CD14-positive monocyte (primary cell): ENCODE measurements around the gene CCT4. TPM values are rescaled to one million over a fixed set of nuclear protein-coding genes. Genes with fewer than 3 reads are reported as not detected.

ENCODE experiments used
- DNase-seq, 3 donors: peaks; one replicate each; pipeline ENCODE4 v3.0.0-alpha.2; 2011 to 2022
- H2AFZ ChIP-seq: 2 replicates; pipeline ENCODE4 v1.6.0; 2012; ENCODE audit warnings: mild to moderate bottlenecking, low read depth, low read length, inconsistent platforms; ENCODE audit not compliant: insufficient read depth, poor library complexity, severe bottlenecking
- H3K27ac ChIP-seq, 2 donors: 1 replicate in 1 of 2; 2 replicates in 1 of 2; pipeline ENCODE4 v1.5.1; 2012 to 2013; ENCODE audit warnings: low read length in 2 of 2, control low read depth in 1 of 2, inconsistent platforms in 1 of 2, low read depth in 1 of 2, mild to moderate bottlenecking in 1 of 2
- H3K27me3 ChIP-seq, 2 donors: one replicate each; pipeline versions ENCODE4 v1.6.0 to v1.6.1; 2011 to 2013; ENCODE audit warnings: low read length in 2 of 2; ENCODE audit not compliant: control insufficient read depth in 2 of 2, insufficient read depth in 2 of 2
- H3K36me3 ChIP-seq, 2 donors: replicated peaks in 1 of 2; 1 replicate in 1 of 2; 2 replicates in 1 of 2; pipeline versions ENCODE4 v1.5.1 to v1.6.1; 2012 to 2013; ENCODE audit warnings: low read length in 2 of 2, control low read depth in 1 of 2, inconsistent platforms in 1 of 2, mild to moderate bottlenecking in 1 of 2; ENCODE audit not compliant: insufficient read depth in 2 of 2, control insufficient read depth in 1 of 2
- H3K4me1 ChIP-seq, 2 donors: 1 replicate in 1 of 2; 2 replicates in 1 of 2; pipeline versions ENCODE4 v1.5.1 to v1.6.1; 2012 to 2013; ENCODE audit warnings: low read length in 2 of 2, control low read depth in 1 of 2, inconsistent platforms in 1 of 2, mild to moderate bottlenecking in 1 of 2, moderate library complexity in 1 of 2; ENCODE audit not compliant: insufficient read depth in 2 of 2, control insufficient read depth in 1 of 2
- H3K4me2 ChIP-seq: replicated peaks from 2 replicates; pipeline ENCODE3; 2012; ENCODE audit warnings: low read length, moderate library complexity, mild to moderate bottlenecking; ENCODE audit not compliant: poor library complexity, severe bottlenecking; ENCODE audit errors: extremely low read depth
- H3K4me3 ChIP-seq, 3 experiments: fragments of 200-600 bp in 1 of 3; sonication (generic) in 1 of 3; replicated peaks in 1 of 3; 1 replicate in 2 of 3; 2 replicates in 1 of 3; pipeline ENCODE4 v1.5.1; 2011 to 2013; ENCODE audit warnings: low read length in 3 of 3, mild to moderate bottlenecking in 3 of 3, control low read depth in 2 of 3, low read depth in 2 of 3, inconsistent platforms in 1 of 3, moderate library complexity in 1 of 3
- H3K79me2 ChIP-seq: 2 replicates; pipeline ENCODE4 v1.6.0; 2012; ENCODE audit warnings: mild to moderate bottlenecking, control low read depth, inconsistent platforms, low read length, moderate library complexity; ENCODE audit not compliant: insufficient read depth
- H3K9ac ChIP-seq: 2 replicates; pipeline ENCODE4 v1.6.0; 2017; ENCODE audit warnings: low read length, mild to moderate bottlenecking; ENCODE audit not compliant: insufficient read depth, poor library complexity, severe bottlenecking
- H3K9me3 ChIP-seq, 2 donors: replicated peaks in 1 of 2; 1 replicate in 1 of 2; 2 replicates in 1 of 2; pipeline versions ENCODE4 v1.5.1 to v1.6.1; 2012 to 2013; ENCODE audit warnings: low read length in 2 of 2, control low read depth in 1 of 2; ENCODE audit not compliant: control insufficient read depth in 1 of 2, insufficient read depth in 1 of 2
- H4K20me1 ChIP-seq: 2 replicates; pipeline ENCODE4 v1.6.0; 2012; ENCODE audit warnings: mild to moderate bottlenecking, low read length, control low read depth, moderate library complexity; ENCODE audit not compliant: insufficient read depth
- H3K27ac Mint-ChIP-seq, 7 donors: one replicate each; pipeline ENCODE4 v1.8.0; 2020; ENCODE audit warnings: mild to moderate bottlenecking in 7 of 7, mixed read lengths in 7 of 7, moderate library complexity in 6 of 7, inconsistent platforms in 2 of 7
- H3K27me3 Mint-ChIP-seq, 3 donors: one replicate each; pipeline ENCODE4 v1.8.0; 2021 to 2022; ENCODE audit warnings: low read depth in 3 of 3, mild to moderate bottlenecking in 3 of 3, mixed read lengths in 3 of 3, moderate library complexity in 3 of 3, inconsistent platforms in 1 of 3
- H3K36me3 Mint-ChIP-seq, 2 donors: one replicate each; pipeline ENCODE4 v1.8.0; 2020; ENCODE audit warnings: mixed read lengths in 2 of 2, inconsistent platforms in 1 of 2, mild to moderate bottlenecking in 1 of 2
- H3K4me1 Mint-ChIP-seq: one replicate; pipeline ENCODE4 v1.8.0; 2020; ENCODE audit warnings: mild to moderate bottlenecking, mixed read lengths
- H3K4me3 Mint-ChIP-seq, 2 donors: one replicate each; pipeline ENCODE4 v1.8.0; 2020; ENCODE audit warnings: mild to moderate bottlenecking in 2 of 2, mixed read lengths in 2 of 2, moderate library complexity in 1 of 2
- H3K9me3 Mint-ChIP-seq, 7 donors: one replicate each; pipeline ENCODE4 v1.8.0; 2020 to 2022; ENCODE audit warnings: mixed read lengths in 7 of 7, mild to moderate bottlenecking in 6 of 7, moderate library complexity in 6 of 7, inconsistent platforms in 2 of 7
- CTCF ChIP-seq: fragments of 200-600 bp; IDR thresholded peaks from one replicate; pipeline ENCODE4 v1.8.0; 2022; ENCODE audit warnings: antibody characterized with exemption, mild to moderate bottlenecking
- WGBS: methylation state at CpG from one replicate; pipeline ENCODE4 v1.1.5; 2013; ENCODE audit warnings: missing lambda C conversion rate; ENCODE audit not compliant: insufficient coverage; 5-methylcytosine and 5-hydroxymethylcytosine counted together
- intact Hi-C, 2 donors: fragments of 100-400 bp; cut with micrococcal nuclease; formaldehyde crosslinking; loops; one replicate each; pipeline versions ENCODE4 v1.15.0 to v1.15.1; 2023
- polyA plus RNA-seq, 3 donors: library from polyadenylated mRNA; depleted of rRNA in 1 of 3; unstranded in 2 of 3; stranded (reverse) in 1 of 3; fragments of 300-500 nt in 2 of 3; fragments of >200 nt in 1 of 3; fragmentation: Illumina TruSeq in 2 of 3; gene quantifications; 1 replicate in 2 of 3; 2 replicates in 1 of 3; pipeline ENCODE4 v1.2.3, GENCODE V29; 2012 to 2021

Gene CCT4
- polyA plus RNA-seq, 3 donors = 26.1 to 78.1 (median 73.1) TPM

GRCh38 chr2:61845320-61845719, 43.1 kb downstream of the CCT4 start:
- no peaks in the 10 kb centered on the region for H3K9me3 ChIP-seq
- no peak overlapping the region for H3K4me3 ChIP-seq
- H3K4me2 ChIP-seq = no peak overlapping the region
- H3K9ac ChIP-seq = no peak overlapping the region
- no peaks in the 10 kb centered on the region for H3K79me2 ChIP-seq
- H2AFZ ChIP-seq = no peak overlapping the region
- Mint-ChIP-seq H3K27ac (no peak overlapping the region), H3K27me3 (peaks cover 0 to 2% (median 1%) of the 10 kb centered on the region in 3 donors), H3K4me3 (no peak overlapping the region), H3K4me1 (no peaks in the 10 kb centered on the region), H3K36me3 (no peaks in the 10 kb centered on the region), H3K9me3 (no peaks in the 10 kb centered on the region)
- no peaks in the 10 kb centered on the region for H3K4me1 ChIP-seq
- no peaks in the 10 kb centered on the region for H4K20me1 ChIP-seq
- H3K36me3 ChIP-seq = no peaks in the 10 kb centered on the region
- intact Hi-C loops = no loop called here
- WGBS = 50% methylated on average over 1 of the region's 3 CpGs
- H3K27me3 ChIP-seq = no peaks in the 10 kb centered on the region
- no peak overlapping the region for H3K27ac ChIP-seq
- DNase-seq = no peak
- no peak for TF ChIP-seq CTCF

GRCh38 chr2:61841286-61841685, 47.2 kb downstream of the CCT4 start:
- Histone ChIP-seq H3K4me3 (no peak overlapping the region), H3K4me2 (no peak overlapping the region), H3K4me1 (no peaks in the 10 kb centered on the region), H4K20me1 (no peaks in the 10 kb centered on the region), H3K36me3 (no peaks in the 10 kb centered on the region), H3K9ac (no peak overlapping the region), H3K27me3 (no peaks in the 10 kb centered on the region), H3K9me3 (no peaks in the 10 kb centered on the region), H2AFZ (no peak overlapping the region), H3K27ac (no peak overlapping the region), H3K79me2 (no peaks in the 10 kb centered on the region)
- peak overlapping the region in 1 of 7 donors; percentile 38 for H3K27ac Mint-ChIP-seq
- H3K4me1 Mint-ChIP-seq = no peaks in the 10 kb centered on the region
- no peak overlapping the region for H3K4me3 Mint-ChIP-seq
- H3K9me3 Mint-ChIP-seq = no peaks in the 10 kb centered on the region
- H3K27me3 Mint-ChIP-seq = peaks cover 0 to 2% (median 1%) of the 10 kb centered on the region in 3 donors
- 100% methylated on average over 2 of the region's 3 CpGs for WGBS
- intact Hi-C loops = no loop called here
- H3K36me3 Mint-ChIP-seq = no peaks in the 10 kb centered on the region
- no peak for TF ChIP-seq CTCF
- no peak for DNase-seq
